ENCODE measurements around the gene BMP4. TPM values are rescaled to one million over a fixed set of nuclear protein-coding genes. Genes with fewer than 3 reads are reported as not detected.
A peak's percentile ranks its signal among the peaks of the same experiment; 100 is the strongest.

BMP4 gene
- total and polyA plus RNA-seq, 2 of the 13 experiments (the other 11 are each of a cell fraction or from before 2014, with no cell fraction given), result 56.4 to 169 TPM

DNA sequence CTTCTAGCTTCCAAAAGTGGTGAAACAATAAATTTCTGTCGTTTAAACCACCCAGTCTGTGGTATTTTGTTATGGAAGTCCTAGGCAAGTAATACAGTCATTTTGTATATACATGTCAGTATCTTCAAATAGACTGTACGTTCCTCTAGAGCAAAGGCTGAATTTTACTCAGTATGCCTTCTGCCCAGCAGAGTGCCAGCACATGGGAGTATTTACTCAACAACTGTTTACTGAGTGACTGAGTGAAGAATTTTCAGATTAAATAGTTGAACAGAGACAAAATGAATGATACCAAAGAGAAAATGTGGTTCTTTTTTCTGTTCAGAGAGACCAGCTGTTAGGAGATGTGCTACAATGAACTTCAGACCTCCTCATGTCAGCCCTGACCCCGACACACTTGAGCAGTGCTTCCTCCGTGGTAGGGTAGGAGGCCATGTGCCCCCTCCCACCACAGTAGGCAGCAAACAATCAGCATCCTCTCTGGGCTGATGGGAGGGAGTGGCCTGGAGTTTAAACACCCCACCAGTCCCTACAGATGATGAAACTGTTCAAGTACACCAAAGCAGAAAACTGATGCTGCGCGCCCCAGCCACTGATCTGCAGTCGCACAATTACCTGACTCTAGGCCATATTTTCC, 21.7 kb downstream of the BMP4 start (continued):
- TF ChIP-seq, protein P1, sequence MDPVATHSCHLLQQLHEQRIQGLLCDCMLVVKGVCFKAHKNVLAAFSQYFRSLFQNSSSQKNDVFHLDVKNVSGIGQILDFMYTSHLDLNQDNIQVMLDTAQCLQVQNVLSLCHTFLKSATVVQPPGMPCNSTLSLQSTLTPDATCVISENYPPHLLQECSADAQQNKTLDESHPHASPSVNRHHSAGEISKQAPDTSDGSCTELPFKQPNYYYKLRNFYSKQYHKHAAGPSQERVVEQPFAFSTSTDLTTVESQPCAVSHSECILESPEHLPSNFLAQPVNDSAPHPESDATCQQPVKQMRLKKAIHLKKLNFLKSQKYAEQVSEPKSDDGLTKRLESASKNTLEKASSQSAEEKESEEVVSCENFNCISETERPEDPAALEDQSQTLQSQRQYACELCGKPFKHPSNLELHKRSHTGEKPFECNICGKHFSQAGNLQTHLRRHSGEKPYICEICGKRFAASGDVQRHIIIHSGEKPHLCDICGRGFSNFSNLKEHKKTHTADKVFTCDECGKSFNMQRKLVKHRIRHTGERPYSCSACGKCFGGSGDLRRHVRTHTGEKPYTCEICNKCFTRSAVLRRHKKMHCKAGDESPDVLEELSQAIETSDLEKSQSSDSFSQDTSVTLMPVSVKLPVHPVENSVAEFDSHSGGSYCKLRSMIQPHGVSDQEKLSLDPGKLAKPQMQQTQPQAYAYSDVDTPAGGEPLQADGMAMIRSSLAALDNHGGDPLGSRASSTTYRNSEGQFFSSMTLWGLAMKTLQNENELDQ (CRISPR knock-in tag; IDR thresholded peaks at IDR 0.05; ENCODE audit: borderline replicate concordance), result no peak
- TF ChIP-seq, protein P2, sequence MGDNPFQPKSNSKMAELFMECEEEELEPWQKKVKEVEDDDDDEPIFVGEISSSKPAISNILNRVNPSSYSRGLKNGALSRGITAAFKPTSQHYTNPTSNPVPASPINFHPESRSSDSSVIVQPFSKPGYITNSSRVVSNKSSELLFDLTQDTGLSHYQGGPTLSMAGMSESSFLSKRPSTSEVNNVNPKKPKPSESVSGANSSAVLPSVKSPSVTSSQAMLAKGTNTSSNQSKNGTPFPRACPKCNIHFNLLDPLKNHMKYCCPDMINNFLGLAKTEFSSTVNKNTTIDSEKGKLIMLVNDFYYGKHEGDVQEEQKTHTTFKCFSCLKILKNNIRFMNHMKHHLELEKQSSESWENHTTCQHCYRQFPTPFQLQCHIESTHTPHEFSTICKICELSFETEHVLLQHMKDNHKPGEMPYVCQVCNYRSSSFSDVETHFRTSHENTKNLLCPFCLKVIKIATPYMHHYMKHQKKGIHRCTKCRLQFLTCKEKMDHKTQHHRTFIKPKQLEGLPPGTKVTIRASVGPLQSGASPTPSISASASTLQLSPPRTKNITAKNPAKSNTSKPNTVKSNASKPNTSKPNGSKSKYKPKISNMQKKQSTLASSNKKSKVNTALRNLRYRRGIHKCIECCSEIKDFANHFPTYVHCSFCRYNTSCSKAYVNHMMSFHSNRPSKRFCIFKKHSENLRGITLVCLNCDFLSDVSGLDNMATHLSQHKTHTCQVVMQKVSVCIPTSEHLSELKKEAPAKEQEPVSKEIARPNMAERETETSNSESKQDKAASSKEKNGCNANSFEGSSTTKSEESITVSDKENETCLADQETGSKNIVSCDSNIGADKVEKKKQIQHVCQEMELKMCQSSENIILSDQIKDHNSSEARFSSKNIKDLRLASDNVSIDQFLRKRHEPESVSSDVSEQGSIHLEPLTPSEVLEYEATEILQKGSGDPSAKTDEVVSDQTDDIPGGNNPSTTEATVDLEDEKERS (CRISPR knock-in tag; IDR thresholded peaks at IDR 0.05), result no peak
- TF ChIP-seq NR1H2 (CRISPR knock-in tag; IDR thresholded peaks at IDR 0.05; ENCODE audit: borderline replicate concordance, low read depth) (no peak), ZNF850 (CRISPR knock-in tag; conservative IDR thresholded peaks at IDR 0.05) (no peak), ZNF83 (CRISPR knock-in tag; IDR thresholded peaks at IDR 0.05; ENCODE audit: borderline replicate concordance) (no peak), ZFYVE20 (CRISPR knock-in tag; IDR thresholded peaks at IDR 0.05; ENCODE audit: borderline replicate concordance, low read depth) (no peak), ZNF883 (CRISPR knock-in tag; IDR thresholded peaks at IDR 0.05; ENCODE audit: not compliant biosample characterization) (no peak), ZNF274 (CRISPR knock-in tag; IDR thresholded peaks at IDR 0.05) (no peak), MATR3 (CRISPR knock-in tag; IDR thresholded peaks at IDR 0.05) (no peak), EHMT2 (IDR thresholded peaks at IDR 0.05; ENCODE audit: borderline replicate concordance, low read depth, low read length) (no peak)
- TF ChIP-seq, protein P3, sequence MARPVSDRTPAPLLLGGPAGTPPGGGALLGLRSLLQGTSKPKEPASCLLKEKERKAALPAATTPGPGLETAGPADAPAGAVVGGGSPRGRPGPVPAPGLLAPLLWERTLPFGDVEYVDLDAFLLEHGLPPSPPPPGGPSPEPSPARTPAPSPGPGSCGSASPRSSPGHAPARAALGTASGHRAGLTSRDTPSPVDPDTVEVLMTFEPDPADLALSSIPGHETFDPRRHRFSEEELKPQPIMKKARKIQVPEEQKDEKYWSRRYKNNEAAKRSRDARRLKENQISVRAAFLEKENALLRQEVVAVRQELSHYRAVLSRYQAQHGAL (CRISPR knock-in tag; IDR thresholded peaks at IDR 0.05; ENCODE audit: not compliant biosample characterization), result no peak
- TF ChIP-seq, protein P4, sequence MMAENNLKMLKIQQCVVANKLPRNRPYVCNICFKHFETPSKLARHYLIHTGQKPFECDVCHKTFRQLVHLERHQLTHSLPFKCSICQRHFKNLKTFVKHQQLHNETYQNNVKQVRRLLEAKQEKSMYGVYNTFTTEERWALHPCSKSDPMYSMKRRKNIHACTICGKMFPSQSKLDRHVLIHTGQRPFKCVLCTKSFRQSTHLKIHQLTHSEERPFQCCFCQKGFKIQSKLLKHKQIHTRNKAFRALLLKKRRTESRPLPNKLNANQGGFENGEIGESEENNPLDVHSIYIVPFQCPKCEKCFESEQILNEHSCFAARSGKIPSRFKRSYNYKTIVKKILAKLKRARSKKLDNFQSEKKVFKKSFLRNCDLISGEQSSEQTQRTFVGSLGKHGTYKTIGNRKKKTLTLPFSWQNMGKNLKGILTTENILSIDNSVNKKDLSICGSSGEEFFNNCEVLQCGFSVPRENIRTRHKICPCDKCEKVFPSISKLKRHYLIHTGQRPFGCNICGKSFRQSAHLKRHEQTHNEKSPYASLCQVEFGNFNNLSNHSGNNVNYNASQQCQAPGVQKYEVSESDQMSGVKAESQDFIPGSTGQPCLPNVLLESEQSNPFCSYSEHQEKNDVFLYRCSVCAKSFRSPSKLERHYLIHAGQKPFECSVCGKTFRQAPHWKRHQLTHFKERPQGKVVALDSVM (CRISPR knock-in tag; IDR thresholded peaks at IDR 0.05), result peak; percentile 24; the same call in 1 of the 2 replicates
- TF ChIP-seq, protein P5, sequence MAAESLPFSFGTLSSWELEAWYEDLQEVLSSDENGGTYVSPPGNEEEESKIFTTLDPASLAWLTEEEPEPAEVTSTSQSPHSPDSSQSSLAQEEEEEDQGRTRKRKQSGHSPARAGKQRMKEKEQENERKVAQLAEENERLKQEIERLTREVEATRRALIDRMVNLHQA (CRISPR knock-in tag; IDR thresholded peaks at IDR 0.05), result no peak
- TF ChIP-seq, protein P6, sequence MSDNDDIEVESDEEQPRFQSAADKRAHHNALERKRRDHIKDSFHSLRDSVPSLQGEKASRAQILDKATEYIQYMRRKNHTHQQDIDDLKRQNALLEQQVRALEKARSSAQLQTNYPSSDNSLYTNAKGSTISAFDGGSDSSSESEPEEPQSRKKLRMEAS (IDR thresholded peaks at IDR 0.05), result no peak
- TF ChIP-seq, protein P7, sequence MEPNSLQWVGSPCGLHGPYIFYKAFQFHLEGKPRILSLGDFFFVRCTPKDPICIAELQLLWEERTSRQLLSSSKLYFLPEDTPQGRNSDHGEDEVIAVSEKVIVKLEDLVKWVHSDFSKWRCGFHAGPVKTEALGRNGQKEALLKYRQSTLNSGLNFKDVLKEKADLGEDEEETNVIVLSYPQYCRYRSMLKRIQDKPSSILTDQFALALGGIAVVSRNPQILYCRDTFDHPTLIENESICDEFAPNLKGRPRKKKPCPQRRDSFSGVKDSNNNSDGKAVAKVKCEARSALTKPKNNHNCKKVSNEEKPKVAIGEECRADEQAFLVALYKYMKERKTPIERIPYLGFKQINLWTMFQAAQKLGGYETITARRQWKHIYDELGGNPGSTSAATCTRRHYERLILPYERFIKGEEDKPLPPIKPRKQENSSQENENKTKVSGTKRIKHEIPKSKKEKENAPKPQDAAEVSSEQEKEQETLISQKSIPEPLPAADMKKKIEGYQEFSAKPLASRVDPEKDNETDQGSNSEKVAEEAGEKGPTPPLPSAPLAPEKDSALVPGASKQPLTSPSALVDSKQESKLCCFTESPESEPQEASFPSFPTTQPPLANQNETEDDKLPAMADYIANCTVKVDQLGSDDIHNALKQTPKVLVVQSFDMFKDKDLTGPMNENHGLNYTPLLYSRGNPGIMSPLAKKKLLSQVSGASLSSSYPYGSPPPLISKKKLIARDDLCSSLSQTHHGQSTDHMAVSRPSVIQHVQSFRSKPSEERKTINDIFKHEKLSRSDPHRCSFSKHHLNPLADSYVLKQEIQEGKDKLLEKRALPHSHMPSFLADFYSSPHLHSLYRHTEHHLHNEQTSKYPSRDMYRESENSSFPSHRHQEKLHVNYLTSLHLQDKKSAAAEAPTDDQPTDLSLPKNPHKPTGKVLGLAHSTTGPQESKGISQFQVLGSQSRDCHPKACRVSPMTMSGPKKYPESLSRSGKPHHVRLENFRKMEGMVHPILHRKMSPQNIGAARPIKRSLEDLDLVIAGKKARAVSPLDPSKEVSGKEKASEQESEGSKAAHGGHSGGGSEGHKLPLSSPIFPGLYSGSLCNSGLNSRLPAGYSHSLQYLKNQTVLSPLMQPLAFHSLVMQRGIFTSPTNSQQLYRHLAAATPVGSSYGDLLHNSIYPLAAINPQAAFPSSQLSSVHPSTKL (CRISPR knock-in tag; IDR thresholded peaks at IDR 0.05), result peak; percentile 35; the same call in 1 of the 2 replicates

Data from HepG2 (cell line).